Mucosa of descending colon (tissue), 3 donors: ENCODE measurements around the gene SAP30L. TPM values are rescaled to one million over a fixed set of nuclear protein-coding genes. Genes with fewer than 3 reads are reported as not detected.

Source experiments
- ATAC-seq: fragments of 200-7000 bp; cut with Tn5 transposase; one replicate; pipeline ENCODE4 v1.9.1; 2020; ENCODE audit warnings: mild to moderate bottlenecking, moderate library complexity
- DNase-seq, 3 donors: peaks; one replicate each; pipeline ENCODE4 v3.0.0-alpha.2; 2020
- H3K36me3 ChIP-seq: fragments of 200-600 bp; one replicate; pipeline ENCODE4 v1.8.0; 2021; ENCODE audit warnings: low read depth, mild to moderate bottlenecking
- H3K4me1 ChIP-seq: fragments of 200-600 bp; one replicate; pipeline ENCODE4 v1.8.0; 2021; ENCODE audit warnings: low read depth, mild to moderate bottlenecking
- H3K4me3 ChIP-seq: fragments of 200-600 bp; one replicate; pipeline ENCODE4 v1.8.0; 2021; ENCODE audit warnings: mild to moderate bottlenecking
- H3K9me3 ChIP-seq: fragments of 200-600 bp; one replicate; pipeline ENCODE4 v1.8.0; 2021; ENCODE audit warnings: mild to moderate bottlenecking
- intact Hi-C, 2 donors: fragments of 100-400 bp; cut with DNase I in 1 of 2; cut with micrococcal nuclease in 1 of 2; formaldehyde crosslinking; loops; one replicate each; pipeline versions ENCODE4 v1.11.0 to v1.11.1; 2022; cut with DNase I, micrococcal nuclease
- total RNA-seq, 3 donors: library from RNA; stranded (reverse); fragmentation: NEBNext Ultra II Directional in 2 of 3; extraction: Animal tissue kit (Norgen Biotek cat#: 25700) in 2 of 3; gene quantifications; one replicate each; pipeline versions ENCODE4 v1.2.1 to v1.2.4, GENCODE V29; 2021 to 2023
- TF ChIP-seq, protein P1 (sequence below): fragments of 200-600 bp; IDR thresholded peaks from one replicate; pipeline ENCODE4 v1.8.0; 2022; ENCODE audit warnings: antibody characterized with exemption, mild to moderate bottlenecking
- donor health status: DM: no; HTN: no; CAD: no; lungs with moderate emphysema.
- donor health status: DM: no; HTN: no; CAD: no.
- donor health status: DM: no; HTN: yes; CAD: no.

SAP30L gene
- total RNA-seq, 3 donors from 2014 or later: 55.0 to 65.6 (median 63.5) TPM

DNA sequence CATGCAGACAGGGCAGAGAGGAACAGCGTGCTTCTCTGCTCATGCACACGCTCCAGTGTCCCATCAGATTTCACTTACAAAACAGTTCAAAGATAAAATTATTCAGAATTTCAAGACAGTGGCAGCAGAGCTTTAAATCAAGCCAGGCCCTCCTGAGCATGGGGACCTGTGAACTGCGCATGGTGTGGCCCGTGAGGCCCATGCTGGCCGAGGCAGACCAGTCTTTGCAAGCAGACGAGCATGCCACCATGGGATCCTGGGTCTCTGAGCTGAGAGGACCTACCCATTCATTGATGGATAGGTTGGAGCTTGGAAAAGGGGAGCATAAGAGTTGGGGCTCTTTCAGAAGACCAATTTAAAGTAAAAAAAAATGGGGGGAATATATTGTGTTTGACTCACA lies 35.0 kb upstream of the SAP30L start:
- no peak for DNase-seq
- no peak for ATAC-seq
- TF ChIP-seq, protein P1, sequence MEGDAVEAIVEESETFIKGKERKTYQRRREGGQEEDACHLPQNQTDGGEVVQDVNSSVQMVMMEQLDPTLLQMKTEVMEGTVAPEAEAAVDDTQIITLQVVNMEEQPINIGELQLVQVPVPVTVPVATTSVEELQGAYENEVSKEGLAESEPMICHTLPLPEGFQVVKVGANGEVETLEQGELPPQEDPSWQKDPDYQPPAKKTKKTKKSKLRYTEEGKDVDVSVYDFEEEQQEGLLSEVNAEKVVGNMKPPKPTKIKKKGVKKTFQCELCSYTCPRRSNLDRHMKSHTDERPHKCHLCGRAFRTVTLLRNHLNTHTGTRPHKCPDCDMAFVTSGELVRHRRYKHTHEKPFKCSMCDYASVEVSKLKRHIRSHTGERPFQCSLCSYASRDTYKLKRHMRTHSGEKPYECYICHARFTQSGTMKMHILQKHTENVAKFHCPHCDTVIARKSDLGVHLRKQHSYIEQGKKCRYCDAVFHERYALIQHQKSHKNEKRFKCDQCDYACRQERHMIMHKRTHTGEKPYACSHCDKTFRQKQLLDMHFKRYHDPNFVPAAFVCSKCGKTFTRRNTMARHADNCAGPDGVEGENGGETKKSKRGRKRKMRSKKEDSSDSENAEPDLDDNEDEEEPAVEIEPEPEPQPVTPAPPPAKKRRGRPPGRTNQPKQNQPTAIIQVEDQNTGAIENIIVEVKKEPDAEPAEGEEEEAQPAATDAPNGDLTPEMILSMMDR: no peak
- H3K4me1 ChIP-seq: no peaks in the 10 kb centered on the region
- no peaks in the 10 kb centered on the region for H3K9me3 ChIP-seq
- H3K4me3 ChIP-seq: no peak overlapping the region
- H3K36me3 ChIP-seq: no peaks in the 10 kb centered on the region
- intact Hi-C loops: no loop called here

DNA sequence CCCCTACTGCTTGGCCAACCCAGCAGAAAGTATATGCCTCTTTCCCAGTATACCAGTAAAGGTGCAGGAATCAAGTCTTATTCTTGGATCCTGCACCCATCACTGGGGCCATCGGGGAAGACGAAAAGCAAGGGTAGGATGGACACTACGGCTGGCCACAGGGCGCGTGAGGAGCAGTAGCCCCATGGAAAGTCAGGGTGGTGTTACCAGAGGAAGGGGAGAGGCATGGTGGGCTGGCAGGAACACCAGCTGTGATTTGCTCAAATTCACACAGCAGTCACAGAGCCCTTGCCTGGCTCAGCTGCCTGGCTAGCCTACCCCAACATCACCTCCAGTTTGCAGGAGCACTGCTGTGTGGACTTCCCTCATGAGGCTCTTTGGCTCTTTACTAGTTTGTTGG lies 34.5 kb upstream of the SAP30L start:
- TF ChIP-seq, protein P1: no peak
- no peak for DNase-seq
- intact Hi-C loops: no loop called here
- Histone ChIP-seq H3K4me3 (no peak overlapping the region), H3K9me3 (no peaks in the 10 kb centered on the region), H3K4me1 (no peaks in the 10 kb centered on the region), H3K36me3 (no peaks in the 10 kb centered on the region)
- no peak for ATAC-seq

DNA sequence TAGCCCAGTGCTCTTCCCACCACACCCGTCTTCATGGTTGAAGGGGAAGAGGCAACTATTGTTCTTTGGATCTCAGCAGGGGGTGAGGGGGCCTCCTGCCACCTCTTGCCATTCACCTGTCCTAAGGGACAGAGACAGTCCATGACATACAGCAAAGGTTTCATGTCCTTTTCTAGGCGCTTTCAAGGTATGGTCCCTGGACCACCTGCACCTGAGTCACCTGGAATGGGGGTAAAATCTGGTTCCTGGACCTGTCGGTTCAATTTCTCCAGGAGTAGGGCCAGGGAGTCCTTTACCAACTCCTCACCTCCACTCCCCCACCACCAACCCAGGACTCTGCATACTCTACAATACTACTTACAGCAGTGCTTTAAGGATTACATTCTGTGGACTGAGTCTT lies 33.5 kb upstream of the SAP30L start:
- ATAC-seq (no peak), DNase-seq (no peak)
- Histone ChIP-seq H3K9me3 (no peaks in the 10 kb centered on the region), H3K4me1 (no peaks in the 10 kb centered on the region), H3K4me3 (no peak overlapping the region), H3K36me3 (no peaks in the 10 kb centered on the region)
- TF ChIP-seq, protein P1: no peak
- intact Hi-C loops: no loop called here

DNA sequence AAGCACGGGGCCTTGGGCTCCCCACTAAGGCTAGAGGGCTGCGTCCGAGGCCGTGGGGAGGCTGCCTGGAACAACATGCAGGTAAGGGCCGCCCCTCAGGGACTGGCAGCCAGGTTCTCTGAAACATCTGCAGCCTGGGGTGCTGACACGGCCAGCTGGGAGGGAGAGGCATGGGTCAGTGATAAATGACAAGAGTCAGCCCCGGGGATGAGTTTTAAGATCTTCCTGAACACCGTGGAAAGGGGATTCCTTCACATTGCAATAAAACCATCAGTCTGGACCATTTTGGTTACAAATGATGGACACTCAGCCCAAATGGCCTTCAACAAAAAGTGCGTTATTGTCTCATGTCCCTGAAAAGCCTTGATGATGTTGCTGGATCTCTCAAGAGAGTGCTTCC lies 32.9 kb upstream of the SAP30L start:
- no peak overlapping the region for H3K4me3 ChIP-seq
- no peak for ATAC-seq
- intact Hi-C loops: no loop called here
- no peaks in the 10 kb centered on the region for H3K36me3 ChIP-seq
- no peaks in the 10 kb centered on the region for H3K9me3 ChIP-seq
- TF ChIP-seq, protein P1: no peak
- no peaks in the 10 kb centered on the region for H3K4me1 ChIP-seq
- no peak for DNase-seq

DNA sequence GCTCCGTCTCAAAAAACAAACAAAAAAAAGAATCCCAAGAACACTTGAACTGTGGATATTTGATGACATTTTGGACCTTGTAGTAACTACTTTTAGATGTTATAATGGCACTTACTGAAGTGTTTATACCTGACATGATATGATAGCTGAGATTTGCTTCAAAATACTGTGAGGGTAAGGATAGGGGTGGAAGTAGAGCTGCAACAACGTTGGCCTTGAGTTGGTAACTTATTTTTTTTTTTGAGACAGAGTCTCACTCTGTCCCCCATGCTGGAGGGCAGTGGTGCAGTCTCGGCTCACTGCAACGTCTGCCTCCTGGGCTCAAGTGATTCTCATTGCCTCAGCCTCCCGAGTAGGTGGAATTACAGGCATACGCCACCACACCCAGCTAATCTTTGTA lies 30.7 kb upstream of the SAP30L start:
- H3K9me3 ChIP-seq: no peaks in the 10 kb centered on the region
- DNase-seq (no peak), ATAC-seq (no peak)
- TF ChIP-seq, protein P1: no peak
- H3K36me3 ChIP-seq: peaks cover 4% of the 10 kb centered on the region
- H3K4me3 ChIP-seq: no peak overlapping the region
- intact Hi-C loops: no loop called here
- no peaks in the 10 kb centered on the region for H3K4me1 ChIP-seq

DNA sequence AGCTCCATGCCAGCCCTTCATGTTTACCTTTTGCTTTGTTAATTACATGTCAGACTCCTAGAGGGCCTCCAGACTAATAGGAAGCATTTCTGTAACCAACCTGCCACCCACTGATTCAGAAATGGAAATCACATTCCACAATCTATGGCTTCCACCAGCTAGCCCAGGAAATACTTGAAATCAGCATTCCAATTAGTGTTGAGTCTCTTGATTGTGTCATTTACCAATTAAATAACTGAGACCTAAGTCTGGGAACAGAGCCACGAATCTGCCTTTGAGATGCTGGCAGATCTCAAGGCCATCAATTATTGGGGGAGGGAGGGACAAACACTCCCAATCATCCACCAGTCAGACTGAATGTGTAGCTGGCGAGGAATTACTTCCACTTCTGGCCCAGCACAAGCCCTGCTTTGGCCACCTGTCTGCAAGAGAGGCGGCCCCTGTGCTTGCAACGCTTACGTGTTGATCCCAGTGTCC lies 27.4 kb upstream of the SAP30L start:
- intact Hi-C loops: no loop called here
- ATAC-seq (no peak), DNase-seq (no peak)
- Histone ChIP-seq H3K4me1 (no peaks in the 10 kb centered on the region), H3K36me3 (peaks cover 4% of the 10 kb centered on the region), H3K9me3 (no peaks in the 10 kb centered on the region), H3K4me3 (no peak overlapping the region)
- TF ChIP-seq, protein P1: no peak
